ENCODE data around the gene DIP2C. TPM values are rescaled to one million over a fixed set of nuclear protein-coding genes. Genes with fewer than 3 reads are reported as not detected.

DIP2C gene
- total RNA-seq, 1 donor from 2014 or later: 1.6 TPM

DNA sequence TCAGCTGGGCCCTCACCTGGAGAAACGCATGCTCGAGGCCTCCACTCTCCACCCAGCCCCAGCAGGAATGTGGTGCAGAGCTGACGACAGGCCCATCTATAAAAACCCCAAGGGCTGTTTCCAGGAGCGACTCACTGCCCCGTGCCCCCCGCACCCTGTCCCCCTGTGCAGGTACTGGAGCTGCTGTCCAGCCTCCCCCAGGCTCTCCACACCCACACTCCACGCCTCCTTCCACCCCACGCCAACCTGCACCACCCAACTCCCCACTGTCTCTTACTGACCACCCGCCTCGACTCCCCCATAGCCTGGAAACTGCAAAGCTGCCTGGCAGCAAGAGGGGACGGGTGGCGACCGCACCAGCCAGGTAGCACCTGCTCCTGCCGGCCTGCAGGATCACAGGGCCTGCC lies 43.3 kb downstream of the DIP2C start:
- Mint-ChIP-seq H3K9me3 (no peaks in the 10 kb centered on the region), H3K27ac (no peak overlapping the region), H3K4me1 (ENCODE audit: low read depth) (no peaks in the 10 kb centered on the region), H3K27me3 (ENCODE audit: insufficient read depth) (no peaks in the 10 kb centered on the region), H3K36me3 (ENCODE audit: low read depth) (no peaks in the 10 kb centered on the region), H3K4me3 (no peak overlapping the region)
- intact Hi-C loops (cut with micrococcal nuclease): no loop called here
- DNase-seq (ENCODE audit: low spot score): no peak

DNA sequence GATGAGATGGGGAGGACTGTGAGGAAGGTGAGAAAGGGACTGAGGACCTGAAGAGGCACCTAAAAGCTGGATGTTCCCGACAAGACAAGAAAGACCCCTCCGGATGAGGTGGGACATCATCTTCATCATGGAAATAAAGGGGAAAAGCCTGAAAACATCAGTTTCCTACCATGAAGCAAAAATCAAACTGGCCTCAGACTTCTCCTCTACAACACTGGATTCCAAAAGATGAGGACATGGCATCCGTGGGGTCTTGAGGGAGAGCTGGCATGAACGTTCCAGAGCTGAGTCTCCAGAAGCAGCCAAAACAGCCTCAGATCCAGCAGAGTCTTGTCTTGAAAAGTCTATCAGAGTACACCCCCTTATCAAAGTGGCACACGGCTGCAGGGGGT lies 44.5 kb downstream of the DIP2C start:
- intact Hi-C loops (cut with micrococcal nuclease): no loop called here

DNA sequence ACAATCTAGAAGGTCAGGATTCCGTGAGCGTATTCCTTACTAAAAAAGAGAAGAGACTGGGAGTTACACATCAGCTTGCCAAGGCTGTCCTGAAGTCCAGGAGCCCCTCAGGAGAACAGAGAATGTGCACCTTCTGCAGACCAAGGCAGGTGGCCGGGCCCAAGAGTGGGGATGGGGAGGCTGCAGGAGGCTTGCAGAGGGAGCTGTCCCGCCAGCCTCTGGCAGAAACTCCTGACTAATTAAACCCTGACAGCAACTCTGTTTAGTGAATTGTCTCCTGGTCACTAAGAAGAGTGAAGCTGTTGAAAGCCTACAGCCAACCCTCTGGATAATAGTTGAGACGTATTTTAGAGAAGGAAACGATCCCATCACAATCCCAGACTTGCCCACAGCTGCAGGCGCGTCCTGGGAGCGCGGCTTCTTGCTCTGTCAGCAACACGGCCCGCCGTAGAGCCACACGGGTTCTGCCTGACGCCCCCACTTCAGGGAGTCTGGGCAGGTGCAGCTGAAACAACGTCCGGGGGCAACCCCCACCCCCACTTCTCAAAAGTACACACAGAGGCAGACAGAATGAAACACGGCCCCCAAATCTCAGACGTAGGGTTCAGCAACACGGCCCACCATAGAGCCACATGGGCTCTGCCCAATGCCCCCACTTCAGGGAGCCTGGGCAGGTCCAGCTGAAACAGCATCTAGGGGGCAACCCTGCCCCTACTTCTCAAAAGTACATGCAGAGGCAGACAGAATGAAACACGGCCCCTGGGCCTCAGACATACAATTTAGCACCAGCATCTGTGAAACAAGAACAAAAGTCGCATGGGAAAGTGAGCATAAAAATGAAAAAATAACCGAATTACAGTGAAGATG lies 45.2 kb downstream of the DIP2C start:
- no peak for DNase-seq (ENCODE audit: low spot score)

More for the DNA sequence above, 44.5 kb downstream of the DIP2C start:
- no peak for DNase-seq (ENCODE audit: low spot score)
- H3K4me1 Mint-ChIP-seq (ENCODE audit: low read depth): no peaks in the 10 kb centered on the region
- H3K4me3 Mint-ChIP-seq: no peak overlapping the region
- H3K9me3 Mint-ChIP-seq: no peaks in the 10 kb centered on the region
- H3K36me3 Mint-ChIP-seq (ENCODE audit: low read depth): no peaks in the 10 kb centered on the region
- no peaks in the 10 kb centered on the region for H3K27me3 Mint-ChIP-seq (ENCODE audit: insufficient read depth)
- H3K27ac Mint-ChIP-seq: no peak overlapping the region

DNA sequence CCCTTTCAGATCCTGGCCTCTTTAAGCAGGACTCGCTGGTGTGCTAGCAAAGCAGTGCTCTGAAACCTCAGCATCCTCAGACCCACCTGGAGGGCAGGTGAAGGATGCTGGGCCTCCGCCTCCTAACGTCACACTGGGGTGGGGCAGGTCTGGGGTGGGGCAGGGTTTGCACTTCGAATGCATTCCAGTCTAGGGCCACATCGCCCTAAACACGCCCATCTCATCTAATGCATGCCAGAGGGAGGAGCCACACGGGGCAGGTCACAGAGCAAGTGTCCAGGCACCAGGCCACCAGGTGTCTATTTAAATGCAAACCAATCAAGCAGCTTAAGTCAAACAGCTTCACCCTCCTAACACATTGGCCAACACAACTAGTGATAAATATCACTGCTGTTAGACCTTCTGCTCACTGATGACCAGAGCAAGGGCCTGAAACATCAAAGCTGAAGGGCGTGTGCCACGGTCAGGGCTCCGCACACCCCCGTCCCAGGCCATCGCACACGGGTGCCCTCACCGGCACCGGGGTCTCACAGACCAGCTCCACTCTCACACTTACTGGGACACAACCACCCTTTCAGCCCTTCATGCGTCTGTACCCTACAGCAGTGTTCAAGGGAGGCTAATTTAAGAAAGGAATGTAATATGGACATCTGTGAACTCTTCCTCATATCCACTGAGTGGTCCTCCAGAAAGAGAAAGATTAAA lies 47.1 kb downstream of the DIP2C start:
- H3K36me3 Mint-ChIP-seq (ENCODE audit: low read depth): no peaks in the 10 kb centered on the region
- intact Hi-C loops (cut with micrococcal nuclease): no loop called here
- no peak overlapping the region for H3K4me3 Mint-ChIP-seq
- H3K27me3 Mint-ChIP-seq (ENCODE audit: insufficient read depth): peaks cover 6% of the 10 kb centered on the region
- H3K9me3 Mint-ChIP-seq: no peaks in the 10 kb centered on the region
- H3K4me1 Mint-ChIP-seq (ENCODE audit: low read depth): no peaks in the 10 kb centered on the region
- no peak for DNase-seq (ENCODE audit: low spot score)
- H3K27ac Mint-ChIP-seq: no peak overlapping the region

More for the DNA sequence above, 45.2 kb downstream of the DIP2C start:
- no peaks in the 10 kb centered on the region for H3K4me1 Mint-ChIP-seq (ENCODE audit: low read depth)
- H3K27me3 Mint-ChIP-seq (ENCODE audit: insufficient read depth): no peaks in the 10 kb centered on the region
- no peaks in the 10 kb centered on the region for H3K36me3 Mint-ChIP-seq (ENCODE audit: low read depth)
- no peaks in the 10 kb centered on the region for H3K9me3 Mint-ChIP-seq
- no peak overlapping the region for H3K4me3 Mint-ChIP-seq
- no peak overlapping the region for H3K27ac Mint-ChIP-seq
- intact Hi-C loops (cut with micrococcal nuclease): no loop called here

DNA sequence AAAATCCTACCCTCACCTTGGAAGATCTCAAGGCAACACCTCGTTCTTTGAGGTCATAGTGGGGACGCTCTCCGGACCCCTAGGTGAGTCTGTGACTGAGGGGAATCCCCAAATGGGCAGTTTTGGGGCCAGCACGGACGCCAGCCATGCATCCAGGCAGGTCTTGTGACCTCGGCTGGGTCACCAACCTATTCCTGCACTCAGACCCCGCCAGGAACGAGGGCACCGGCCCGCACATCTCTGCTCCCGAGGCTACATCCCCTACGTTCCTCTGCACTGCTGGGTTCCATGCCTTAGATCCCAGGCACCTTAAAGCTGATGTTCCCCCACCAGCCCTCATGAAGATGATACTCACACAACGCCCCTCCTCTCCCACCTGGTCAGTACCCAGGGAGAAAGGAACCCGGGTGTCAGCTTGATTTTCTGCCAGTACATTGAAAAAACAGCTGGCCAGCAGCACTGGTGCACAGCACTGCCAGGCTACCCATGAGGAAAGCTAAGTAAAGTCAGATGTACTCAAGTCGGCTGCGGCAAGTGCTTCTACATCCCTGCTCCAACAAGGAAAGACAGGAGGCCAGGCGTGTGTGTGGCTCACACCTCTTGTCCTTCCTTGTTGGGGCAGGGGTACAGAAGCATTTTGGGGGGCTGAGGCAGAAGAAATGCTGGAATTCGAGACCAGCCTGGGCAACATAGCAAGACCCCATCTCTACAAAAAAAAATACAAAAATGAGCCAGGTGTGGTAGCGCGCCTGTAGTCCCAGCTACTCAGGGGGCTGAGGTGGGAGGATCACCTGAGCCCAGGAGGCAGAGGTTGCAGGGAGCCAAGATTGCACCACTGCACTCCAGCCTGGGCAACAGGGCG lies 48.1 kb downstream of the DIP2C start:
- H3K27ac Mint-ChIP-seq: no peak overlapping the region
- H3K36me3 Mint-ChIP-seq (ENCODE audit: low read depth): no peaks in the 10 kb centered on the region
- DNase-seq (ENCODE audit: low spot score): no peak
- intact Hi-C loops (cut with micrococcal nuclease): no loop called here
- no peaks in the 10 kb centered on the region for H3K4me1 Mint-ChIP-seq (ENCODE audit: low read depth)
- no peak overlapping the region for H3K4me3 Mint-ChIP-seq
- H3K9me3 Mint-ChIP-seq: no peaks in the 10 kb centered on the region
- peaks cover 10% of the 10 kb centered on the region for H3K27me3 Mint-ChIP-seq (ENCODE audit: insufficient read depth)

DNA sequence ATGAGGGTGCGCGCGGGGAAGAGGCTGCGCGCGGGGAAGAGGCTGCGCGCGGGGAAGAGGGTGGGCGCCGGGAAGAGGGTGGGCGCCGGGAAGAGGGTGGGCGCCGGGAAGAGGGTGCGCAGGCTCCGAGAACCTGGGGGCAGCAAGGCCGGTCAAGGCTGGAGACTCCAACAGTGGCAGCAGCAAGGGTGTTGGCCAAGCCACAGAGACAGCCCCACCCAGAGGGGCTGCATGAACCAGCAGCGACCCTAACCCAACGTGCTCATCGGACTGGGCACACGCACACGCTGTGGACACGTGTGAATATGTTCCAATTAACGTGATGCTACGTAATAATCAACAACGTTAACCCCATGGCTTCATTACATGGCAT lies 48.8 kb downstream of the DIP2C start:
- no peaks in the 10 kb centered on the region for H3K4me1 Mint-ChIP-seq (ENCODE audit: low read depth)
- H3K36me3 Mint-ChIP-seq (ENCODE audit: low read depth): no peaks in the 10 kb centered on the region
- intact Hi-C loops (cut with micrococcal nuclease): no loop called here
- H3K27ac Mint-ChIP-seq: no peak overlapping the region
- H3K9me3 Mint-ChIP-seq: no peaks in the 10 kb centered on the region
- no peak for DNase-seq (ENCODE audit: low spot score)
- peaks cover 13% of the 10 kb centered on the region for H3K27me3 Mint-ChIP-seq (ENCODE audit: insufficient read depth)
- no peak overlapping the region for H3K4me3 Mint-ChIP-seq

DNA sequence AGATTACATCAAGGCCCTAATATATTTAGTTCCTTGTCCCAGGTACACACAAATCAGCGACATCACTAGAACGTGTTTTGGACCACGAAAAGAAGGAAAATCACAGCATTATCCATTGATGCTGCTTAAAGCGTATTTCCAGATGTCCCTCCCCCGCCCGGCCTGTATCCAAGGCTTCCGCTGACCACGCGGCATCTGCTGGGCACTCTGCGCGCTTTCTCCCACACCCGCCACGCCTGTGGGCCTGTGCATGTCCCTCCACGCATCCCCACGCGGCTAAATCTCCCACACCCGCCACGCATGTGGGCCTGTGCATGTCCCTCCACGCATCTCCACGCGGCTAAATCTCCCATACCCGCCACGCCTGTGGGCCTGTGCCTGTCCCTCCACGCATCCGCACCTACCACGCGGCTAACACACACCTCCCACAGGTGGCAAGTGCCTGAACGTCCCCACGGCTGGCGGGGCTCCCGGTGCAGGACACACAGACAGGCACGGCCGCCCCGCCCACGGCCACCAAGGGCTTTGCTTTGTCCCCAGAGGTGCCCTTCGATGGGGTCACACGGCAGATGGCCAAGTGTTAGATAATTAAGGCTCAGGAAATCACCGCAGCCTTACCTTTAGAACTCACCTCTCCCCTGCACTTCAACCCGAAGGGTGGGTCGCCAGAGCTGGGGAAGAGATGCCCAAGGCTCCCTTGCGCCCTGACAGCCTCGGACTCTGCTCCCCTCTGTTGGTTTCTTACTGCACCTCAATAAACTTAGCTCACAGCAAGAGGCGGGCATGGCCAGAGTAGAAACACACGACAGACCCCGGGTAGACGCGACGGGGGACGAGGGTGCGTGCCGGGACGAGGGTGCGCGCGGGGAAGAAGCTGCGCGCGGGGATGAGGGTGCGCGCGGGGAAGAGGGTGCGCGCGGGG lies 49.5 kb downstream of the DIP2C start:
- DNase-seq (ENCODE audit: low spot score): no peak
- no peaks in the 10 kb centered on the region for H3K36me3 Mint-ChIP-seq (ENCODE audit: low read depth)
- H3K27me3 Mint-ChIP-seq (ENCODE audit: insufficient read depth): peaks cover 13% of the 10 kb centered on the region
- no peaks in the 10 kb centered on the region for H3K9me3 Mint-ChIP-seq
- no peak overlapping the region for H3K4me3 Mint-ChIP-seq
- H3K27ac Mint-ChIP-seq: no peak overlapping the region
- no peaks in the 10 kb centered on the region for H3K4me1 Mint-ChIP-seq (ENCODE audit: low read depth)
- intact Hi-C loops (cut with micrococcal nuclease): no loop called here

DNA sequence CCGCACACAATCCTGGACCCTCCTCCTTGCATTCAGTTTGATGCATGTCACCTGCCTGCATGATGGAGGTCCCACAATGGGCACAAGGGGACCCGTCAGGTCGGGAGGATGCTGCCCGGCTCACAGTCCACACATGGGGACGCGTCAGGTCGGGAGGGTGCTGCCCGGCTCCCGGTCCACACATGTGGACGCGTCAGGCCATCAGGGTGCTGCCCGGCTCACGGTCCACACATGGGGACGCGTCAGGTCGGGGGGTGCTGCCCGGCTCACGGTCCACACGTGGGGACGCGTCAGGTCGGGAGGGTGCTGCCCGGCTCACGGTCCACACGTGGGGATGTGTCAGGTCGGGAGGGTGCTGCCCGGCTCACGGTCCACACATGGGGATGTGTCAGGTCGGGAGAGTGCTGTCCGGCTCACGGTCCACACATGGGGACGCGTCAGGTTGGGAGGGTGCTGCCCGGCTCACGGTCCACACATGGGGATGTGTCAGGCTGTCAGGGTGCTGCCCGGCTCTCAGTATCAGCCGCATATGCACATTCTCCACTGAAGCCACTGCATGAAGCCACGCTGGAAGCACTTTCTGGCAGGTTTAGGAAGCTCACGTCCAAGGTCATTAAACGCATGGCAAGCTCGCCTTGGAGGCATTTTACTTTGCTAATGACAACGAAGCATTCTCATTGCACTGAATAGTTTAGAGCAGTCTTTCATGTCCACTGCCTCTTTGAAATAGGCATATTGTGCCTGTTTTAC lies 50.3 kb downstream of the DIP2C start:
- Mint-ChIP-seq H3K27me3 (ENCODE audit: insufficient read depth) (peaks cover 13% of the 10 kb centered on the region), H3K9me3 (no peaks in the 10 kb centered on the region), H3K4me3 (no peak overlapping the region), H3K27ac (no peak overlapping the region), H3K36me3 (ENCODE audit: low read depth) (no peaks in the 10 kb centered on the region), H3K4me1 (ENCODE audit: low read depth) (no peaks in the 10 kb centered on the region)
- intact Hi-C loops (cut with micrococcal nuclease): no loop called here
- DNase-seq (ENCODE audit: low spot score): no peak

DNA sequence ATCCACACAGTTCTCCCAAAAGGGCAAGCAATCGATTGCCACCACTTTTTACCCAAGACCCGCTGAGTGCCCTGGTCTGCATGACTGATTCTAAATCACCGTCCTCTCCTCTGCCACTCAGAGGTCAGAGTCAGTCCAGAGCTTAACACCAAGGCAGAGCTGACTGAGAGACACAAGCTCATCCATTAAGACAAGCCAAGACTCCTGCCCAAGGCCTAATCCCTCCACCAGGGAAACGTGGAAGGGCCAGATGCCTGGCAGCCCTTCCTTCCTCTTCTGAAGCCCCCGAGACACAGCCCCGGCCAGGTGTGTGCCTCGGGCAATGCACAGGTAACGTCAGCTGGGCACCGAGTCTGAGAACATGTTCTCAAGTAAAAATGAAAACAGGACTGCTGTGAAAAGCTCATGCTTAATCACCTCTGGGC lies 51.7 kb downstream of the DIP2C start:
- no peak for DNase-seq (ENCODE audit: low spot score)
- Mint-ChIP-seq H3K4me1 (ENCODE audit: low read depth) (no peaks in the 10 kb centered on the region), H3K9me3 (no peaks in the 10 kb centered on the region), H3K4me3 (no peak overlapping the region), H3K27me3 (ENCODE audit: insufficient read depth) (peaks cover 13% of the 10 kb centered on the region), H3K27ac (no peak overlapping the region), H3K36me3 (ENCODE audit: low read depth) (no peaks in the 10 kb centered on the region)
- intact Hi-C loops (cut with micrococcal nuclease): no loop called here

DNA sequence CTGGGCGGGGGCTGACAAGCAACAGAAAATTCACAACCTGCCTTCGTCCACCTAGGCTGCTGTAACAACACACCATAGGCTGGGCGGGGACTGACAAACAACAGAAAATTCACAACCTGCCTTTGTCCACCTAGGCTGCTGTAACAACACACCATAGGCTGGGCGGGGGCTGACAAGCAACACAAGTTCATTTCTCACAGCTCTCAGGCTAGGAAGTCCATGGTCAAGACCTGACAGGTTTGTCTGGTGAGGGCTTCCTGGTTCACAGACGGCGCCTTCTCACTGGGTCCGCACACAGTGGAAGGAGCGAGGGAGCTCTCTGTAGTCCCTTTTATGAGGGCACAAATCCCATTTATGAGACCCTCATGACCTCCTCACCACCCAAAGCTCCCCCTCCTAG lies 52.2 kb downstream of the DIP2C start:
- DNase-seq (ENCODE audit: low spot score): no peak
- Mint-ChIP-seq H3K27ac (no peak overlapping the region), H3K4me1 (ENCODE audit: low read depth) (no peaks in the 10 kb centered on the region), H3K36me3 (ENCODE audit: low read depth) (no peaks in the 10 kb centered on the region), H3K4me3 (no peak overlapping the region), H3K9me3 (no peaks in the 10 kb centered on the region), H3K27me3 (ENCODE audit: insufficient read depth) (peaks cover 13% of the 10 kb centered on the region)
- intact Hi-C loops (cut with micrococcal nuclease): no loop called here

DNA sequence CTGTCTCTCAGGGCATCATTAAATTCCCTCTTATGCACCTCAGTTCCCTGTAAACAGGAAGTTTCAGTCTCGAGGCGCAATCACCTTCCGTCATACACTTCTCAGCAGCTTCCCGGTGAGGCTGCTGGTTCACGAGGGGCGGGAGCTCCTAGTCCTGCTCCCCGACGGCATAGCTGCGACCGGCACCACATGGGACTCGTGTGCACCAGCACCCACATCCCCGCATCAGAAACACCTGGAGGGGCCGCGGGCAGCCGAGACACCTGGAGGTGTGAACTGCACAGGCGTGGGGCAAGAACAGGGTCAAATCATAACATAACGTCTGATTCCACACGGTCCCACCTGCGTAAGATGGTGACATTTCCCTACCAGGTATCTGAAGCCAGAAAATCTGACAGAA lies 52.7 kb downstream of the DIP2C start:
- Mint-ChIP-seq H3K4me1 (ENCODE audit: low read depth) (no peaks in the 10 kb centered on the region), H3K4me3 (no peak overlapping the region), H3K27ac (no peak overlapping the region), H3K36me3 (ENCODE audit: low read depth) (no peaks in the 10 kb centered on the region), H3K9me3 (no peaks in the 10 kb centered on the region), H3K27me3 (ENCODE audit: insufficient read depth) (peaks cover 13% of the 10 kb centered on the region)
- no peak for DNase-seq (ENCODE audit: low spot score)
- intact Hi-C loops (cut with micrococcal nuclease): no loop called here
